Activated CD4-positive, alpha-beta memory T cell treated with anti-CD3 and anti-CD28 coated beads, Interleukin-2, amount 10 ng/mL, durations not matched to agents 7 days and 5 days (primary cell): ENCODE results near the gene DHDH. TPM values are rescaled to one million over a fixed set of nuclear protein-coding genes. Genes with fewer than 3 reads are reported as not detected.

ENCODE experiments used
- CTCF ChIA-PET: fragments of 350-600 bp; sonication (Branson Sonifier 250); formaldehyde crosslinking; loops from one replicate; lab custom pipeline; 2021; ENCODE audit warnings: antibody characterized with exemption, inconsistent platforms; lab: Charles Lee
- POLR2A ChIA-PET: fragments of 350-600 bp; sonication (Branson Sonifier 250); formaldehyde crosslinking; loops from one replicate; lab custom pipeline; 2021; ENCODE audit warnings: antibody characterized with exemption; lab: Charles Lee
- DNase-seq: peaks from one replicate; pipeline ENCODE4 v3.0.0-alpha.2; 2020
- H3K27ac Mint-ChIP-seq: one replicate; pipeline ENCODE4 v1.8.0; 2021; ENCODE audit warnings: mild to moderate bottlenecking, mixed read lengths
- H3K27me3 Mint-ChIP-seq: one replicate; pipeline ENCODE4 v1.8.0; 2021; ENCODE audit warnings: mixed read lengths
- H3K36me3 Mint-ChIP-seq: one replicate; pipeline ENCODE4 v1.8.0; 2021; ENCODE audit warnings: low read depth, mixed read lengths
- H3K4me1 Mint-ChIP-seq: one replicate; pipeline ENCODE4 v1.8.0; 2021; ENCODE audit warnings: mixed read lengths
- H3K4me3 Mint-ChIP-seq: one replicate; pipeline ENCODE4 v1.8.0; 2021; ENCODE audit warnings: mild to moderate bottlenecking, mixed read lengths
- H3K9me3 Mint-ChIP-seq: one replicate; pipeline ENCODE4 v1.8.0; 2021; ENCODE audit warnings: mixed read lengths
- total RNA-seq, 2 experiments: library from RNA; stranded (reverse); gene quantifications; one replicate each; pipeline ENCODE4 v1.2.3, GENCODE V29; 2021

DHDH gene
- total RNA-seq, 2 experiments from 2014 or later, result 1.6 to 2.9 TPM

DNA sequence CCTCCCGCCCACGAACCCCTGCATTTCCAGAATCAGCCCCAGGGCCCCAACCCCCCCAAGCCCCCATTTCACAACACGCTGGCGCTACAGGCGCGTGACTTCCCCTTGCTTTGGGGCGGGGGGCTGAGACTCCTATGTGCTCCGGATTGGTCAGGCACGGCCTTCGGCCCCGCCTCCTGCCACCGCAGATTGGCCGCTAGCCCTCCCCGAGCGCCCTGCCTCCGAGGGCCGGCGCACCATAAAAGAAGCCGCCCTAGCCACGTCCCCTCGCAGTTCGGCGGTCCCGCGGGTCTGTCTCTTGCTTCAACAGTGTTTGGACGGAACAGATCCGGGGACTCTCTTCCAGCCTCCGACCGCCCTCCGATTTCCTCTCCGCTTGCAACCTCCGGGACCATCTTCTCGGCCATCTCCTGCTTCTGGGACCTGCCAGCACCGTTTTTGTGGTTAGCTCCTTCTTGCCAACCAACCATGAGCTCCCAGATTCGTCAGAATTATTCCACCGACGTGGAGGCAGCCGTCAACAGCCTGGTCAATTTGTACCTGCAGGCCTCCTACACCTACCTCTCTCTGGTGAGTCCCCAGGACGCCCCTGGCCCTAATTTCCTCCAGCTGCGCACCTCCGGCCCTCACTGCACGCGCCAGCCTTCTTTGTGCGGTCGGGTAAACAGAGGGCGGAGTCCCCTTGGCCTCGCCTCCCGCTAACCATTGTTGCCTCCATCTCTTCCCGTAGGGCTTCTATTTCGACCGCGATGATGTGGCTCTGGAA is 31.7 kb downstream of the DHDH start, which contains the start of gene FTL:
TSS of gene FTL (plus strand) at position 270 of the 766 bp plus-strand sequence. CDS start at position 469, 199 bp downstream.
- H3K4me3 Mint-ChIP-seq, result peak within 1 kb of the TSS; percentile 92

DNA sequence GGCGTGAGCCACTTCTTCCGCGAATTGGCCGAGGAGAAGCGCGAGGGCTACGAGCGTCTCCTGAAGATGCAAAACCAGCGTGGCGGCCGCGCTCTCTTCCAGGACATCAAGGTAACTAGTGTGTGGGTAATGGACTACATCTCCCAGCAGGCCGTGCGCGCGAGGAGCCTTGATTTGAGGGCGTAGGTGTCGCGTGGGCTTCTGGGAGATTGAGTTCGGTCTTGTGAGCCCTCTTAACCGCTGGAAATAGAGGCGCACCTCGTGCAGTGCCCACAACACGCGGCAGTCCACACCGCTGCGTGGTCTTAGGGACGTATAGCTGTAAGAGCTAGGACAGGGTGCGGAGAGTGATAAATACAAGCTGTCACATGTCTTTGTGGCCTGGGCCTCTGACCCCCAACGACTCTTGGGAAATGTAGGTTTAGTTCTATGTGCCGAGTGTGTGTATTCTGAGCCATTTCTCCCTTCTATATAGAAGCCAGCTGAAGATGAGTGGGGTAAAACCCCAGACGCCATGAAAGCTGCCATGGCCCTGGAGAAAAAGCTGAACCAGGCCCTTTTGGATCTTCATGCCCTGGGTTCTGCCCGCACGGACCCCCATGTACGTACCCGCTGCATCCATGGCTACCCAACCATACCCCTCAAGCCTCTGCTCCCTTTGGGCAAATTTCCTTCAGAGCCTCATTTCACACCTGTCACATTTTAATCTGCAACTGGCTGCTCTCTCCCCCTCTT is 32.5 kb downstream of the DHDH start:
- H3K9me3 Mint-ChIP-seq, result no peaks in the 10 kb centered on the region
- no peaks in the 10 kb centered on the region for H3K27me3 Mint-ChIP-seq
- H3K4me1 Mint-ChIP-seq, result peaks cover 70% of the 10 kb centered on the region
- DNase-seq, result peak; percentile 92
- peak overlapping the region; percentile 92 for H3K4me3 Mint-ChIP-seq
- CTCF ChIA-PET, result interaction anchor here (0.9 to 3.6 kb wide), 10 partner anchors 12 to 178 kb away, joined by 3 to 28 read pairs (median 4); partner anchors contain the start of genes BAX, GYS1, PPP1R15A and RUVBL2
- peak overlapping the region; percentile 94 for H3K27ac Mint-ChIP-seq
- POLR2A ChIA-PET, result interaction anchor here (0.8 to 4.8 kb wide), 12 partner anchors 9 to 603 kb away, joined by 3 to 53 read pairs (median 4); partner anchors contain the start of genes BAX, CA11, GYS1 and NUCB1
- peaks cover 59% of the 10 kb centered on the region for H3K36me3 Mint-ChIP-seq

More for the DNA sequence above, 31.7 kb downstream of the DHDH start, which contains the start of gene FTL:
- H3K27ac Mint-ChIP-seq, result peak within 1 kb of the TSS; percentile 94
- H3K36me3 Mint-ChIP-seq, result peaks cover 61% of the 10 kb centered on the region
- no peaks in the 10 kb centered on the region for H3K9me3 Mint-ChIP-seq
- no peaks in the 10 kb centered on the region for H3K27me3 Mint-ChIP-seq
- ChIA-PET POLR2A (interaction anchor here (0.8 to 4.8 kb wide), 11 partner anchors 8 to 604 kb away, joined by 3 to 53 read pairs (median 5); partner anchors contain the start of genes BAX, CA11, GYS1 and NUCB1), CTCF (interaction anchor here (0.9 to 2.6 kb wide), 6 partner anchors 22 to 170 kb away, joined by 3 to 16 read pairs (median 4); partner anchors contain the start of genes GYS1, PPP1R15A and RUVBL2)
- peak; percentile 92 for DNase-seq
- peaks cover 72% of the 10 kb centered on the region for H3K4me1 Mint-ChIP-seq

DNA sequence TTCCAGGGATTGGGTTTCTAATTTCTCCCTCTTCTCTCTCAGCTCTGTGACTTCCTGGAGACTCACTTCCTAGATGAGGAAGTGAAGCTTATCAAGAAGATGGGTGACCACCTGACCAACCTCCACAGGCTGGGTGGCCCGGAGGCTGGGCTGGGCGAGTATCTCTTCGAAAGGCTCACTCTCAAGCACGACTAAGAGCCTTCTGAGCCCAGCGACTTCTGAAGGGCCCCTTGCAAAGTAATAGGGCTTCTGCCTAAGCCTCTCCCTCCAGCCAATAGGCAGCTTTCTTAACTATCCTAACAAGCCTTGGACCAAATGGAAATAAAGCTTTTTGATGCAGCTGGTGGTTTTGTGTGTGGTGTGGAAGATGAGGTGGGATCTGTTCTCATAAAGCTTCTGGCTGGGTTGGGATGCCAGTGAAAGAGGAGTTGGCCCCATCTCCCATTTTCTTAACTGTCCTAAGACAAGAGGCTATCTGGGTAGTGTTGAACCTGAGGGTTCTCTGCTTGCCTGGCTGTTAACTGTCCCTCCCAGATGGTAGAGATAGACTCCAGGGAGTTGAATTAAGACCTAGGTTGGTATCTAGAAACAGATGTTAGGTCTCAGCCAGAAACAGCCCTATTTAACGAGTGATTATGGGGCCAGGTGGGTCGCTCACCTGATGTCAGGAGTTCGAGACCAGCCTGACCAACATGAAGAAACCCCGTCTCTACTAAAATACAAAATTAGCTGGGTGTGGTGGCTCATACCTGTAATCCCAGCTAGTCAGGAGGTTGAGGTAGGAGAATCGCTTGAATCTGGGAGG is 33.2 kb downstream of the DHDH start:
- no peaks in the 10 kb centered on the region for H3K9me3 Mint-ChIP-seq
- ChIA-PET CTCF (interaction anchor here (0.9 to 3.6 kb wide), 9 partner anchors 13 to 179 kb away, joined by 4 to 28 read pairs (median 5); partner anchors contain the start of genes BAX, GYS1, PPP1R15A and RUVBL2), POLR2A (interaction anchor here (0.8 to 4.8 kb wide), 14 partner anchors 9 to 321 kb away, joined by 3 to 53 read pairs (median 6); partner anchors contain the start of genes BAX, CA11, GYS1 and NUCB1)
- peaks cover 64% of the 10 kb centered on the region for H3K4me1 Mint-ChIP-seq
- peak overlapping the region; percentile 94 for H3K27ac Mint-ChIP-seq
- DNase-seq, result no peak
- H3K27me3 Mint-ChIP-seq, result no peaks in the 10 kb centered on the region
- peak overlapping the region; percentile 92 for H3K4me3 Mint-ChIP-seq
- H3K36me3 Mint-ChIP-seq, result peaks cover 56% of the 10 kb centered on the region

DNA sequence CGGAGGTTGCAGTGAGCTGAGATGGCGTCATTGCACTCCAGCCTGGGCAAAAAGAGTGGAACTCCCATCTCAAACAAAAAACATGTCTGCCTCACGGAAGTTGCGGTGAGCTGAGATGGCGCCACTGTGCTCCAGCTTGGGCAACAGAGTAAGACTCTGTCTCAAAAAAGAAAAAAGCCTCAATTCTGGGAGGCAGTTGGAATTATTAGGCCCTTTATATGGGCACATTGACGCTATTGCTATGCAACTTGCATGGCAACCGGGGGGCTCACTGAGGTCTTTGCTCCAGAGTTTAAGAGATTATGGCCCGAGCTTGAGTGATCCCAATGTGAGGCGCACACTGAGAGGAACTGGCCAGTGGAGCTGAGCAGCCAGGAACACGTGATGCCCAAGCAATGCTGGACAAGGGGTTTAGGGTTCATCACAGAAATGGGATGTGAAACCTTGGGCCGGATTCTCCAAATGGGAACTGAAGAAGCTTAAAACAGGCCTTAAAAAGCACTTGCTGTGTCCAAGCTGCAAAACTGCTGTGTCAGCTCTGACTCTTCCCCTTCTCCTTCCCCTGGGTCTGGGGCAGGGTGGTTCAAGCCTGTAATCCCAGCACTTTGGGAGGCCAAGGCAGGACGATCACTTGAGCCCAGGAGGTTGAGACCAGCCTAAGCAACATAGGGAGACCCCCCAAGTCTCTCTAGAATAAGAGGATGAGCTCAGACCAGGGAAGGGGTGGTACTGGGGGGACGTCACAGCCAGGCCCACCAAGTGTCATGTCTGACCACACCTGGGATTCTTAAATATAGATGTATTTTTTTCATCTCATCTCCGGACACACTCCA is 34.1 kb downstream of the DHDH start:
- Mint-ChIP-seq H3K4me1 (peaks cover 56% of the 10 kb centered on the region), H3K4me3 (peak overlapping the region; percentile 92), H3K27ac (no peak overlapping the region), H3K36me3 (peaks cover 49% of the 10 kb centered on the region), H3K27me3 (no peaks in the 10 kb centered on the region), H3K9me3 (no peaks in the 10 kb centered on the region)
- POLR2A ChIA-PET, result interaction anchor here (1.1 to 4.8 kb wide), 5 partner anchors 9 to 95 kb away, joined by 3 to 31 read pairs (median 9); partner anchors contain the start of genes GYS1, NUCB1, PPP1R15A and RUVBL2
- CTCF ChIA-PET, result interaction anchor here (1.2 to 3.6 kb wide), 5 partner anchors 26 to 180 kb away, joined by 4 to 28 read pairs (median 5); partner anchors contain the start of genes GYS1 and RUVBL2
- no peak for DNase-seq

DNA sequence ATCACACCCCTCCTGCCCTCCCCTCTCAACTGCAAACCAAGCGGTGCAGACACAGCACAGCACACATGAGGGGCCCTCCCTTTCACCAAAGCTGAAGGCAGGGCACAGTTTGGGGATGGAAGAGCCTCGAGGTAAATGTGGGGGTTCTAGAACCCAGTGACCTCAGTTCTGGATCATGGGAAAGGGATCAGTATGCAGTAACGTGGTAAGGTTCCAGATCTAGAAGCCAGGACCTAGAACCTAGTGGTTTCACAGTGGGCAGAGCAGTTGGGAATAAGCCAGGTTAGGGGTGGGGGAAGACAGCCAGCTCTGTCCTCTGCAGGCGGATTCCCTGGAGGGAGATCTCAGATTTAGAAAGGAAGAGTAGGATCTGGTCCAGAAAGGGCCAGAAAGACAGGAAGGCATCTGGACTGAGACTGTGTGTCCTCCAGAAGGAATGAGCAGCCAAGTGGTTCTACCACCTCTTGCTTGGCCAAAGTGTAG is 34.7 kb downstream of the DHDH start:
- no peaks in the 10 kb centered on the region for H3K9me3 Mint-ChIP-seq
- peaks cover 49% of the 10 kb centered on the region for H3K4me1 Mint-ChIP-seq
- ChIA-PET CTCF (interaction anchor here (1.2 to 3.6 kb wide), 3 partner anchors 26 to 173 kb away, joined by 4 to 28 read pairs (median 5); partner anchors contain the start of genes GYS1 and RUVBL2), POLR2A (interaction anchor here (1.1 to 4.8 kb wide), 5 partner anchors 9 to 96 kb away, joined by 3 to 31 read pairs (median 9); partner anchors contain the start of genes GYS1, NUCB1, PPP1R15A and RUVBL2)
- no peaks in the 10 kb centered on the region for H3K27me3 Mint-ChIP-seq
- H3K4me3 Mint-ChIP-seq, result no peak overlapping the region
- no peak for DNase-seq
- H3K27ac Mint-ChIP-seq, result peak overlapping the region; percentile 11
- peaks cover 53% of the 10 kb centered on the region for H3K36me3 Mint-ChIP-seq

DNA sequence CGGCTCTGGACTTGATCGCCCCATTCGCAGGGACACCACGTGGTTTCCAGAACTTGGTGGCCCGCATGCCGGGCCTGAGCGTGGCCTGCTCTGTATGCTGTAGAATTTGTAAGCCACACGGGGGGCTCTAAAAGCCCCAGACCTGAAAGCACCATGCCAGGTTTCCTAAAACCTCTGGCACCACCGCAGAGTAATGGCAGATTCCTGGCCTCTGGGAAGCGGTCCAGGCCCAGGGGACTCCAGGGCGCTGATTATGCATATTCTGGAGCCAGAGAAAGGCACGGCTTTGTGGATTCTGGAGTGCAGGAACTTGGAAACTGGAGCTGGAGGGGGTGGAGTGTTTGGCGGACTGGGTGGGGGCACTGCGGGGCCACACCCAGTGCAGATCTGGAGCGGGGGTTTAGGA is 35.3 kb downstream of the DHDH start:
- Mint-ChIP-seq H3K9me3 (no peaks in the 10 kb centered on the region), H3K27ac (no peak overlapping the region), H3K4me3 (no peak overlapping the region), H3K4me1 (peaks cover 44% of the 10 kb centered on the region), H3K36me3 (peaks cover 53% of the 10 kb centered on the region), H3K27me3 (no peaks in the 10 kb centered on the region)
- DNase-seq, result no peak
- POLR2A ChIA-PET, result interaction anchor here (0.8 to 2.0 kb wide), 2 partner anchors 24 to 96 kb away, joined by 4 read pairs; partner anchors contain the start of genes GYS1 and PPP1R15A
- CTCF ChIA-PET, result interaction anchor here (3.6 kb wide), 1 partner anchor 25 kb away, joined by 28 read pairs; the partner anchor contains the start of genes GYS1 and RUVBL2

DNA sequence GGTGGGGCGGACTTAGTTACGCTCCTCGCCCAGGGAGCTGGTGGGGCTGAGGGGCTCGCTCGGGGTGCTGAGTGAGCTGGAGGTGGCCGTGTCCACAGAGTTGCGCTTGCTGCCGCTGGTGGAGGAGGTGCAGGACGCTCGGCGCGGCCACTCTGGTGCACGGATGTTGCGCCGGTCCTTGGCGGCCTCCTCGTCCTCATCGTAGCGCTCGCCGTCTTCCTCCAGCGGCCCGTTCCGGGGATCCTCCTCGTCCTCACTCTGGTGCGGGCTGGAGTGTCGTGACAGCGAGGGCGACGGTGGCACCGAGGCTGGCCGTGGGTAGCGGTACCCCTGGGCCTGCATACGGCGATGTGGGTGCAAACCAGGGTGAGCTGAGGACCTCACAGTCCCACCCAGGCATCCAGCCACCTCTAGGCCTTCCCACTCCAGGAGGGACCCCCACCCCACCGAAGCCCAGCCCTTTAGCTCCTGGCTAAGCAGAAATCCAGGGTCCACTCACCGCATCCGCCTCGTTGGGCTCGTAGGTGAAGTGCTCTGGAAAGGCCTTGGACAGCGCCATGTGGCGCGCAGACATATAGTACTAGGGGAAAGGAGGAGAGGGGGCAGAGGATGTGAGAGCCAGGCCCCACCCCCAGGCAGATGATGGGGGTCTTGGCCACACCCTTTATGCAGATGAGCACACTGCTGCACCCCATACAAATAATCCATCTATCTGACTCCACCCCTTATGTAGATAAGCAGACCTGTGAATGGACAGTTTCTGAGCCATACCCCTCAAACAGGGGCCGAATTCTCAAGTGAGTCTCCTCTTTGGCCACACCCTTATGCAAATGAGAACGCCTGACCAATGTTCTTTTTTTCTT is 36.0 kb downstream of the DHDH start:
- Mint-ChIP-seq H3K4me1 (peaks cover 37% of the 10 kb centered on the region), H3K27me3 (no peaks in the 10 kb centered on the region), H3K9me3 (no peaks in the 10 kb centered on the region), H3K4me3 (no peak overlapping the region), H3K27ac (no peak overlapping the region), H3K36me3 (peaks cover 49% of the 10 kb centered on the region)
- POLR2A ChIA-PET, result interaction anchor here (0.8 to 1.8 kb wide), 5 partner anchors 8 to 127 kb away, joined by 3 to 9 read pairs (median 5); partner anchors contain the start of genes GYS1 and PPP1R15A
- CTCF ChIA-PET, result interaction anchor here (0.9 to 11.4 kb wide), 17 partner anchors 10 to 187 kb away, joined by 3 to 103 read pairs (median 6); partner anchors contain the start of genes BAX, GYS1, HSD17B14 and RUVBL2
- DNase-seq, result no peak

DNA sequence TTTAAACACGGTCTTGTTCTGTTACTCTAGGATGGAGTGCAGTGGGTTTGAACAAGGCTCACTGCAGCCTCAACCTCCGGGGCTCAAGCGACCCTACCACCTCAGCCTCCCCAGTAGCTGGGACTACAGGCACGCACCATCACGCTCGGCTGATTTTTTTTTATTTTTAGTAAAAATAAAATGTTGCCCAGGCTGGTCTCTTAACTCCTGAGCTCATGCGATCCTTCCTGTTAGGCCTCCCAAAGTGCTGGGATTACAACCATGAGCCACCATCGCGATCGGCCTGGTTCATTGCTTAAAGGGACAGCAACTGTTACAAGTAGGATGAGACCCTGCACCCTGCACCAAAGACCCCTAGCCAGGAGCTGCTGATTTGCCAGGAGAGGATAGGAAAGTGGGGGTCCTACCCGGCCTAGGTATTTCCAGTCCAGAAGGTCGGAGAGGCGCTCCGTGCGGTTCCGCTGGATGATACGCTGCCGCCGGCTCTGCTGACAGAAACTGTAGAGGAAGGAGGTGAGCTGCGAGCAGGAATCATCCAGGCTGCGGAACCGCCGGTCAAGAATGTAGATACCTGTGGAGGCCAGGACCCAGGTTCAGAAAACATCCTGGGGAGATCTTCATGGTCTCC is 36.8 kb downstream of the DHDH start:
- peaks cover 30% of the 10 kb centered on the region for H3K4me1 Mint-ChIP-seq

DNA sequence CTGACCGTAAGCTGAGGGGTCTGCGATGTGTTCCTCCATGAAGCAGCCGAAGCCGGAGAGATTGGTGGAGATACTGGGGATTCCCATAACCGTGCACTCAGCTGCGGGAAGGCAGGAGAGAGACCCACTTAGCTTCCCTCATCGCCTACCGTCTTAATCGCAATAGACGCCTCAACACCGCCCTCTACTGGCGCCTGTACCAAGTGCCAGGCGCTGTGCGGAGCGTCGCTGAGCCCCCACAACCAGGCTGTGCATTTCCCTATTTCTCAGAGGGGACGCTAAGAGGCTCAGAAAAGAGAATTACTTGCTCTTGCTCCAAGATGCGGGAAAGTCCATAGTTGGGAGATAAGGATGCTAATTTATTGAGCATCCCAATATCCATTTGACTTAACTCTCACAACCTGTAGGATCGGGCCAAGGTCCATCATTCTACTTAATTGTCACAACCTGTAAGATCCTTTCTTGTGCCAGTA is 37.5 kb downstream of the DHDH start:
- ChIA-PET CTCF (interaction anchor here (0.5 to 11.4 kb wide), 30 partner anchors 9 to 325 kb away, joined by 3 to 103 read pairs (median 5); partner anchors contain the start of genes BAX, BCAT2, CA11 and DHDH), POLR2A (interaction anchor here (0.6 to 1.8 kb wide), 11 partner anchors 9 to 325 kb away, joined by 3 to 9 read pairs (median 5); partner anchors contain the start of genes BAX, CA11, GYS1 and PPP1R15A)
- Mint-ChIP-seq H3K27me3 (no peaks in the 10 kb centered on the region), H3K9me3 (no peaks in the 10 kb centered on the region), H3K27ac (no peak overlapping the region), H3K4me1 (peaks cover 27% of the 10 kb centered on the region), H3K4me3 (no peak overlapping the region), H3K36me3 (peaks cover 41% of the 10 kb centered on the region)
- DNase-seq, result peak; percentile 81

More for the DNA sequence above, 36.8 kb downstream of the DHDH start:
- CTCF ChIA-PET, result interaction anchor here (0.5 to 11.4 kb wide), 32 partner anchors 9 to 324 kb away, joined by 3 to 103 read pairs (median 4); partner anchors contain the start of genes BAX, BCAT2, CA11 and DHDH
- no peak overlapping the region for H3K27ac Mint-ChIP-seq
- no peaks in the 10 kb centered on the region for H3K27me3 Mint-ChIP-seq
- no peaks in the 10 kb centered on the region for H3K9me3 Mint-ChIP-seq
- POLR2A ChIA-PET, result interaction anchor here (0.6 to 1.8 kb wide), 12 partner anchors 9 to 324 kb away, joined by 3 to 9 read pairs (median 4); partner anchors contain the start of genes BAX, CA11, GYS1 and PPP1R15A
- H3K4me3 Mint-ChIP-seq, result no peak overlapping the region
- DNase-seq, result no peak
- peaks cover 47% of the 10 kb centered on the region for H3K36me3 Mint-ChIP-seq
